A549 (cell line): ENCODE measurements around the gene COMMD4. TPM values are rescaled to one million over a fixed set of nuclear protein-coding genes. Genes with fewer than 3 reads are reported as not detected.

ENCODE experiments used
- ATAC-seq, 2 experiments: fragments of 200-7000 bp in 1 of 2; fragments of >200 bp in 1 of 2; cut with Nextera tagmentation in 1 of 2; cut with Tn5 transposase in 1 of 2; 3 replicates each; pipeline versions ENCODE4 v1.8.0 to v1.9.1; 2018 to 2020; ENCODE audit warnings: mild to moderate bottlenecking in 1 of 2, moderate library complexity in 1 of 2
- CTCF ChIA-PET: fragments of 300-600 bp; sonication (Branson Sonifier 250); formaldehyde crosslinking; extraction: SDS; loops from one replicate; lab custom pipeline; 2021; ENCODE audit warnings: antibody characterized with exemption, inconsistent platforms; lab: Yijun Ruan, JAX
- POLR2A ChIA-PET: fragments of 350-600 bp; formaldehyde crosslinking; extraction: SDS; loops from one replicate; lab custom pipeline; 2021; ENCODE audit warnings: antibody characterized with exemption, inconsistent platforms; lab: Yijun Ruan, JAX
- DNase-seq, 2 experiments: peaks; one replicate each; pipeline versions ENCODE4 v3.0.0 to v3.0.0-alpha.2; 2011 to 2016; ENCODE audit warnings: low read depth in 1 of 2, low spot score in 1 of 2
- FAIRE-seq: peaks from 2 replicates; lab custom pipeline; 2011; peaks lifted over from hg19 to GRCh38; lab: Jason Lieb, UNC
- H3K27ac ChIP-seq, 2 experiments: fragments of >200 bp; sonication (Bioruptor Twin); formaldehyde crosslinking; 3 replicates each; pipeline ENCODE4 v1.5.1; 2016 to 2017
- H3K4me1 ChIP-seq: fragments of >200 bp; sonication (Bioruptor Twin); formaldehyde crosslinking; 3 replicates; pipeline ENCODE4 v1.6.1; 2016
- H3K4me2 ChIP-seq: fragments of >200 bp; sonication (Bioruptor Twin); formaldehyde crosslinking; 3 replicates; pipeline ENCODE4 v1.6.1; 2016
- H3K4me3 ChIP-seq: fragments of >200 bp; sonication (Bioruptor Twin); formaldehyde crosslinking; 3 replicates; pipeline ENCODE4 v1.5.1; 2016
- H3K9me3 ChIP-seq: fragments of >200 bp; sonication (Bioruptor Twin); formaldehyde crosslinking; 3 replicates; pipeline ENCODE4 v1.6.1; 2016
- CBX2 ChIP-seq: fragments of 200-600 bp; sonication (generic); IDR thresholded peaks from 2 replicates; pipeline ENCODE4 v1.6.1; 2016; ENCODE audit warnings: low read depth, mild to moderate bottlenecking, borderline replicate concordance
- CBX8 ChIP-seq: fragments of 200-600 bp; sonication (generic); IDR thresholded peaks from 2 replicates; pipeline ENCODE4 v1.6.1; 2016
- CEBPB ChIP-seq, 2 experiments: fragments of >200 bp in 1 of 2; sonication (Bioruptor Twin) in 1 of 2; formaldehyde crosslinking in 1 of 2; IDR thresholded peaks; 2 replicates each; pipeline ENCODE4 v1.6.1; 2012 to 2016
- CHD2 ChIP-seq: fragments of 150-350 bp; IDR thresholded peaks from 2 replicates; pipeline ENCODE4 v1.6.1; 2014; ENCODE audit warnings: low read length; ENCODE audit not compliant: partially characterized antibody
- CHD4 ChIP-seq: fragments of 200-600 bp; sonication (generic); IDR thresholded peaks from 2 replicates; pipeline ENCODE4 v1.6.1; 2016; ENCODE audit warnings: antibody characterized with exemption, mild to moderate bottlenecking, borderline replicate concordance
- E2F6 ChIP-seq: IDR thresholded peaks from 2 replicates; pipeline ENCODE4 v1.6.1; 2012; ENCODE audit warnings: low read depth, borderline replicate concordance
- EHMT2 ChIP-seq: fragments of 200-600 bp; sonication (generic); IDR thresholded peaks from 2 replicates; pipeline ENCODE4 v1.6.1; 2016; ENCODE audit warnings: antibody characterized with exemption, low read depth, mild to moderate bottlenecking, moderate library complexity
- FOSB ChIP-seq: fragments of 250-450 bp; sonication (Bioruptor Pico); IDR thresholded peaks from 2 replicates; pipeline ENCODE4 v1.5.0; 2020; ENCODE audit warnings: mild to moderate bottlenecking, moderate library complexity
- HES2 ChIP-seq: fragments of >200 bp; sonication (Bioruptor Twin); formaldehyde crosslinking; IDR thresholded peaks from 2 replicates; pipeline ENCODE4 v1.6.1; 2016
- HMGXB4 ChIP-seq: fragments of 250-450 bp; sonication (Bioruptor Pico); IDR thresholded peaks from 2 replicates; pipeline ENCODE4 v1.5.0; 2021; ENCODE audit warnings: mild to moderate bottlenecking, moderate library complexity, borderline replicate concordance
- HOXB13 ChIP-seq: fragments of 250-450 bp; sonication (Bioruptor Pico); IDR thresholded peaks from 2 replicates; pipeline ENCODE4 v1.5.0; 2020; ENCODE audit warnings: low read depth, mild to moderate bottlenecking, moderate library complexity
- KDM1A ChIP-seq: fragments of 200-600 bp; sonication (generic); IDR thresholded peaks from 2 replicates; pipeline ENCODE4 v1.6.1; 2016; ENCODE audit warnings: low read depth, mild to moderate bottlenecking
- MAZ ChIP-seq: fragments of 150-350 bp; IDR thresholded peaks from 2 replicates; pipeline ENCODE4 v1.6.1; 2014; ENCODE audit warnings: antibody characterized with exemption, low read depth, low read length, borderline replicate concordance
- MYC ChIP-seq: IDR thresholded peaks from 2 replicates; pipeline ENCODE4 v1.6.1; 2012; ENCODE audit warnings: mild to moderate bottlenecking, inconsistent platforms, low read length, improper control_type of control experiment, borderline replicate concordance
- NFE2L2 ChIP-seq: fragments of 150-350 bp; conservative IDR thresholded peaks from 2 replicates; pipeline ENCODE4 v1.6.1; 2014; ENCODE audit warnings: low read length
- NPAS2 ChIP-seq: fragments of 250-450 bp; sonication (Bioruptor Pico); IDR thresholded peaks from 2 replicates; pipeline ENCODE4 v1.8.0; 2022; ENCODE audit warnings: mild to moderate bottlenecking, moderate library complexity, borderline replicate concordance
- RARB ChIP-seq: fragments of 250-450 bp; sonication (Bioruptor Pico); IDR thresholded peaks from 2 replicates; pipeline ENCODE4 v1.8.0; 2021; ENCODE audit warnings: mild to moderate bottlenecking, moderate library complexity
- REST ChIP-seq: fragments of 200-600 bp; sonication (generic); IDR thresholded peaks from 2 replicates; pipeline ENCODE4 v1.6.1; 2016; ENCODE audit warnings: antibody characterized with exemption, mild to moderate bottlenecking, moderate library complexity
- SMC3 ChIP-seq: fragments of >200 bp; sonication (Bioruptor Twin); formaldehyde crosslinking; IDR thresholded peaks from 3 replicates; pipeline ENCODE4 v1.6.1; 2018; ENCODE audit warnings: inconsistent platforms
- SREBF2 ChIP-seq: fragments of 450-650 bp; IDR thresholded peaks from 2 replicates; pipeline ENCODE4 v1.6.1; 2014; ENCODE audit warnings: mild to moderate bottlenecking, moderate library complexity
- TP53 ChIP-seq: fragments of 250-450 bp; sonication (Bioruptor Pico); IDR thresholded peaks from 2 replicates; pipeline ENCODE4 v1.5.0; 2021; ENCODE audit warnings: mild to moderate bottlenecking, moderate library complexity
- ZFP36 ChIP-seq: fragments of 450-650 bp; IDR thresholded peaks from 2 replicates; pipeline ENCODE4 v1.6.1; 2014; ENCODE audit warnings: borderline replicate concordance; ENCODE audit not compliant: partially characterized antibody
- ZSCAN20 ChIP-seq: fragments of 250-450 bp; sonication (Bioruptor Pico); IDR thresholded peaks from 2 replicates; pipeline ENCODE4 v1.8.0; 2022; ENCODE audit warnings: mild to moderate bottlenecking, moderate library complexity
- WGBS: methylation state at CpG from one replicate; pipeline ENCODE4 v1.1.6; 2017; ENCODE audit errors: missing lambda C conversion rate; 5-methylcytosine and 5-hydroxymethylcytosine counted together
- polyA plus RNA-seq, 4 experiments: library from polyadenylated mRNA; depleted of rRNA in 3 of 4; stranded (reverse); fragments of >200 nt; fragmentation: RNase III in 1 of 4; extraction: RNeasy Plus Mini Kit Qiagen cat#74134 plus additional on column Dnase treatment in 1 of 4; gene quantifications; 2 replicates in 3 of 4; 3 replicates in 1 of 4; pipeline ENCODE4 v1.2.3, GENCODE V29; 2011 to 2017

COMMD4 gene
- polyA plus RNA-seq, 2 of the 4 experiments (the other 2 are of a cell fraction), result 88.0 to 220 TPM

- POLR2A ChIA-PET, result interaction anchor here (1.3 kb wide), 1 partner anchor 12 kb away, joined by 7 read pairs; the partner anchor contains the start of gene MAN2C1
- Histone ChIP-seq H3K4me1 (no peaks in the 10 kb centered on the region), H3K4me3 (no peak overlapping the region), H3K4me2 (no peak overlapping the region), H3K27ac (no peak overlapping the region), H3K9me3 (no peaks in the 10 kb centered on the region)
- DNase-seq (no peak), FAIRE-seq (no peak), ATAC-seq (no peak)
- no peak for TF ChIP-seq MAZ
- TF ChIP-seq ZSCAN20 (CRISPR knock-in tag), result no peak
- no peak for TF ChIP-seq ZFP36
- TF ChIP-seq TP53 (CRISPR knock-in tag), result no peak
- TF ChIP-seq SMC3, result no peak
- CTCF ChIA-PET, result interaction anchor here (5.8 kb wide), 1 partner anchor 11 kb away, joined by 72 read pairs; the partner anchor contains the start of gene MAN2C1
- WGBS, result 94% methylated on average over 20 of the region's 20 CpGs
These were observed 20.7 kb downstream of the COMMD4 start for GRCh38 chr15:75356517-75356916.

GRCh38 chr15:75357976-75358673, 22.3 kb downstream of the COMMD4 start:
- ChIA-PET POLR2A (interaction anchor here (1.6 kb wide), 1 partner anchor 10 kb away, joined by 5 read pairs; the partner anchor contains the start of gene MAN2C1), CTCF (interaction anchor here (1.2 to 5.8 kb wide), 2 partner anchors 9 kb away, joined by 3 to 72 read pairs; partner anchors contain the start of gene MAN2C1)
- Histone ChIP-seq H3K9me3 (no peaks in the 10 kb centered on the region), H3K4me1 (no peaks in the 10 kb centered on the region), H3K4me3 (no peak overlapping the region), H3K27ac (no peak overlapping the region), H3K4me2 (no peak overlapping the region)
- 89% methylated on average over 17 of the region's 17 CpGs for whole genome bisulfite sequencing
- ATAC-seq (no peak), DNase-seq (no peak)
- TF ChIP-seq CHD2 (no peak), HES2 (no peak), CHD4 (no peak), SREBF2 (no peak), RARB (no peak), E2F6 (no peak), CBX2 (no peak), CBX8 (no peak), SMC3 (no peak), FOSB (CRISPR knock-in tag) (no peak), NPAS2 (no peak), KDM1A (no peak), HMGXB4 (CRISPR knock-in tag) (no peak), CEBPB (IDR thresholded peaks at IDR 0.05) (no peak), EHMT2 (no peak)
- TF ChIP-seq, all 56 proteins: peak for 0
- FAIRE-seq, result no peak

GRCh38 chr15:75358771-75359536, 23.1 kb downstream of the COMMD4 start:
- H3K27ac ChIP-seq, result no peak overlapping the region
- no peak for ATAC-seq
- H3K4me1 ChIP-seq, result no peaks in the 10 kb centered on the region
- no peak for DNase-seq
- no peak for FAIRE-seq
- POLR2A ChIA-PET, result interaction anchor here (1.3 to 1.6 kb wide), 2 partner anchors 8 to 9 kb away, joined by 3 to 5 read pairs; partner anchors contain the start of gene MAN2C1
- 100% methylated on average over 6 of the region's 10 CpGs for WGBS
- H3K4me3 ChIP-seq, result no peak overlapping the region
- H3K4me2 ChIP-seq, result no peak overlapping the region
- TF ChIP-seq ZFP36, result no peak
- TF ChIP-seq REST, result no peak
- TF ChIP-seq NFE2L2, result no peak
- no peak for TF ChIP-seq SREBF2
- TF ChIP-seq MYC, result no peak
- no peak for TF ChIP-seq HOXB13 (CRISPR knock-in tag)
- TF ChIP-seq, all 56 proteins: peak for 0
- no peaks in the 10 kb centered on the region for H3K9me3 ChIP-seq
- CTCF ChIA-PET, result interaction anchor here (1.0 to 1.6 kb wide), 4 partner anchors 9 to 288 kb away, joined by 3 to 7 read pairs (median 3); partner anchors contain the start of gene MAN2C1
